Duodenal mucosa (tissue), 2 donors: ENCODE data around the gene GOPC.
"Not testable (repeated sequence)": the region's sequence is repeated elsewhere in the genome, so short reads cannot be mapped to it uniquely, and the experiment has no call there.

ENCODE experiments used
- H3K27ac ChIP-seq: one replicate; pipeline ENCODE4 v1.7.0; 2013; ENCODE audit warnings: low read depth, low read length
- H3K27me3 ChIP-seq, 2 donors: one replicate each; pipeline ENCODE4 v1.7.0; 2013; ENCODE audit warnings: low read length in 2 of 2, control low read depth in 1 of 2; ENCODE audit not compliant: insufficient read depth in 2 of 2, control insufficient read depth in 1 of 2
- H3K36me3 ChIP-seq, 2 donors: one replicate each; pipeline ENCODE4 v1.7.0; 2013; ENCODE audit warnings: low read length in 2 of 2, control low read depth in 1 of 2; ENCODE audit not compliant: insufficient read depth in 2 of 2, control insufficient read depth in 1 of 2
- H3K4me1 ChIP-seq, 2 donors: one replicate each; pipeline ENCODE4 v1.7.0; 2013; ENCODE audit warnings: low read length in 2 of 2, control low read depth in 1 of 2; ENCODE audit not compliant: insufficient read depth in 2 of 2, control insufficient read depth in 1 of 2
- H3K4me3 ChIP-seq, 2 donors: one replicate each; pipeline ENCODE4 v1.7.0; 2013; ENCODE audit warnings: low read length in 2 of 2, low read depth in 1 of 2
- H3K9ac ChIP-seq, 2 donors: one replicate each; pipeline ENCODE4 v1.7.0; 2013; ENCODE audit warnings: low read length in 2 of 2, low read depth in 1 of 2
- H3K9me3 ChIP-seq, 2 donors: one replicate each; pipeline ENCODE4 v1.7.0; 2013; ENCODE audit warnings: low read length in 2 of 2, control low read depth in 1 of 2; ENCODE audit not compliant: control insufficient read depth in 1 of 2

The GOPC gene

DNA sequence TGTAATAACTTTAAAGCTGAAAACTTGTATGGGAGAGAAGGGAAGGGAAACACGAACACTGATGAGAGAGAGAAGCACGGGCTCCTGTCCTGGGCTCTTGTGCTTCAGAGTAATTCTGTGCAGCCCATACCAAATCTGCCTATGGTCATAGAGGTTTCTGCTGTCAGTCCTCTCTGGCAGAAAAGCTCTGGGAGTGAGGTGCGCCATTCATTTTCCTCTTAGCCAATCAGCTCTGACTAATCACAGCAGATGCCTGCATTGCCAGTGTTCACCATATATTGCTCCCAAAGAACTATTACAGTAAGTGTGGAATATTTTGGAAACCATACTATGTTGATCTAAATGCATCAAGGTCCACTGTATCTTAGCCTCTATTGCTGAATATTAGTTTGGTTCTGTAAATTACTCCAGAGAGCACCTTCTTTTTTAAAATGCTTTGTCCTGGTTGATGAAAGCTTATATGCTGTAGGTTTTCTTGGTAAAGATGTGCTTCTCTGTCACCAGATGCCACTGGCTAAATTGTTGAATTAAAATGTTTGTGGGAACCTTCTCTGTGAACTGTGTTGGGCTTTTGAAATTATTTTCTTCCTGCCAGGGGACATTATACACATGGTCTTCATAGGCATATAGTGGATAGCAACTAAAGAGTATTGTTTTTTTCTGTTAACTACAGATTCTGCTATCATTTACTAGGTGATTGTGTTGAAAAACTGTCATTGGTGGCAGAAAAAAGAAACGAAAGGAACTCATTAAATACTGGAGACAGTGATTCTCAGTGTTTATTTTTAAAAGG is 81.5 kb downstream of the GOPC start:
- H3K36me3 ChIP-seq: peaks cover 3 to 15% of the 10 kb centered on the region in 2 donors
- no peak overlapping the region for H3K27ac ChIP-seq
- no peaks in the 10 kb centered on the region for H3K9me3 ChIP-seq
- H3K4me3 ChIP-seq: no peak overlapping the region
- H3K4me1 ChIP-seq: no peaks in the 10 kb centered on the region
- no peaks in the 10 kb centered on the region for H3K27me3 ChIP-seq
- no peak overlapping the region for H3K9ac ChIP-seq

DNA sequence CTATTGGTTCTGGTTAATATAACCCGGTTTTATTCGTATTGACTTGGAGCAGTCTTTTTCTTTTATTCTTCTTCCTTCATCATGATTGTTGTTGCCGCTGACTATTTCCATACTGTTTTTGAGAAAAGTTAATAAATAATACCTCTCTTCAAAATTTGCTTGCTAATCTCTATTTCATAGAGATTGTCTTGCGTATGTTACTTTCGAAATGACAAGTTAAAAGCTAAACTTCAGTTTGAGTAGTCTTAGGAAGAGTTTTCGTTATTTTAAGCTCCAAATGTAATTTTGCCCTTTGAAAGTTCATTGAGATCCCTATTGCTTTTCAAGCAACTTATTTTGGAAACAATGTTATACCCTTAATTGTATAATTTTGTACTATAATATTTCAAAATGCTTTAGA is 83.4 kb downstream of the GOPC start:
- no peak overlapping the region for H3K4me3 ChIP-seq
- H3K9me3 ChIP-seq: no peaks in the 10 kb centered on the region
- no peak overlapping the region for H3K27ac ChIP-seq
- no peaks in the 10 kb centered on the region for H3K27me3 ChIP-seq
- no peak overlapping the region for H3K9ac ChIP-seq
- H3K4me1 ChIP-seq: no peaks in the 10 kb centered on the region
- H3K36me3 ChIP-seq: peaks cover 3 to 15% of the 10 kb centered on the region in 2 donors

DNA sequence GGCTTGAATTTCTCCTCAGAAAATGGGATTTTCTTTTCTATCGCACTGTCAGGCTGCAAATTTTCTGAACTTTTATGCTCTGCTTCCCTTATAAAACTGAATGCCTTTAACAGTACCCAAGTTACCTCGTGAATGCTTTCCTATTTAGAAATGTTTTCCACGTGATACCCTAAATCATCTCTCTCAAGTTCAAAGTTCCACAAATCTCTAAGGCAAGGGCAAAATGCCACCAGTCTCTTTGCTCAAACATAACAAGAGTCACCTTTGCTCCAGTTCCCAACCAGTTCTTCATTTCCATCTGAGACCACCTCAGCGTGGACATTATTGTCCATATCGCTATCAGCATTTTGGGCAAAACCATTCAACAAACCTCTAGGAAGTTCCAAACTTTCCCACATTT is 84.3 kb downstream of the GOPC start:
- H3K9me3 ChIP-seq, H3K27ac ChIP-seq, H3K4me3 ChIP-seq, H3K27me3 ChIP-seq, H3K4me1 ChIP-seq, H3K9ac ChIP-seq: not testable (repeated sequence)
- H3K36me3 ChIP-seq: peaks cover 3 to 15% of the 10 kb centered on the region in 2 donors

DNA sequence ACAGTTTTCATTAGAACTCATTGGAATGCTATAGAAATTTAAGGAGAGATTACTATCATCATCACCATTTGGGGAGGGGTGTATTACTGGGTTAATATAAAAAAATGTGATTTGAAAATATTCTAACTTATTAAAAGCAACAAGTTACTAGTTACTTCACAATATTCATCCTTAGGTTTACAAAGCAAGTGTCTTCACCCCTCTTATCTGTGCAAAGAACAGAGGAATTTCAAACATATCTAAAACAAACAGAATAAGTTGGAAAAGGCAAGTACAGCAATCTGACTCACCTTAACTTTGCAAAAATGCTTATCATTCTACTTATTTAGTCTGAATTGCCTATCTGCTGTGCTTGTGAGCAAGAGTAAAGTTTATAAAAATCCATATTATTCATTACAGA is 87.0 kb downstream of the GOPC start:
- no peaks in the 10 kb centered on the region for H3K27me3 ChIP-seq
- H3K9me3 ChIP-seq: no peaks in the 10 kb centered on the region
- no peak overlapping the region for H3K27ac ChIP-seq
- H3K36me3 ChIP-seq: peaks cover 3 to 6% of the 10 kb centered on the region in 2 donors
- no peaks in the 10 kb centered on the region for H3K4me1 ChIP-seq
- no peak overlapping the region for H3K4me3 ChIP-seq
- H3K9ac ChIP-seq: no peak overlapping the region

GRCh38 chr6:117514655-117515054 is 87.7 kb downstream of the GOPC start:
- H3K9ac ChIP-seq: no peak overlapping the region
- H3K9me3 ChIP-seq: no peaks in the 10 kb centered on the region
- H3K4me1 ChIP-seq: no peaks in the 10 kb centered on the region
- peaks cover under 1 to 1% of the 10 kb centered on the region in 2 donors for H3K36me3 ChIP-seq
- no peak overlapping the region for H3K4me3 ChIP-seq
- H3K27ac ChIP-seq: no peak overlapping the region
- H3K27me3 ChIP-seq: no peaks in the 10 kb centered on the region

DNA sequence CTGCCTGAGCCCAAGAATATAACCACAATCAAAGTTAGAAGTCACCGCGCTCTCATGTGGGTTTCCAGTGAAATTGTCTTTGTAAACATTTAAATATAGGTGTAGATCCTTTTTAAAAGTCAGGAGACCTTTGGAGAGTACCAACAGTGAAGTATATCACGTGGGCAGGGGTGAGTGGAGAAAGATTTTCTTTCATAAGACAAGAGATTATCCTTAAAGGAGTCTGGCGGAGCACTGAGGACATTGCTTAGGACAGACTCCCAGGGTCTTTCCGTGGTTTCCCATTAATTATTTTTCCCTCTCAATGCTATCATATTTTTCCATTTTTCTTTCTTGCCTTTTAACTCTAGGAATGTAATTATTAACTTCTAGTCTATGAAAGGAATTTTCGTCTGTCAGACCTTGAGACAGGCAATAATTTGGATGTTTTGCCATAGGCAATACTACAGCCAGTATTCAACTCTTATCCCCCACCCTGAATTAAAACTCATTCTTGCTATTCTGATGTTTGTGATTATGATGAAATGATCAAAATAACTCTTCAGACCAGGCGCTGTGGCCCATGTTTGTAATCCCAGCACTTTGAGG is 88.4 kb downstream of the GOPC start:
- H3K9me3 ChIP-seq: no peaks in the 10 kb centered on the region

DNA sequence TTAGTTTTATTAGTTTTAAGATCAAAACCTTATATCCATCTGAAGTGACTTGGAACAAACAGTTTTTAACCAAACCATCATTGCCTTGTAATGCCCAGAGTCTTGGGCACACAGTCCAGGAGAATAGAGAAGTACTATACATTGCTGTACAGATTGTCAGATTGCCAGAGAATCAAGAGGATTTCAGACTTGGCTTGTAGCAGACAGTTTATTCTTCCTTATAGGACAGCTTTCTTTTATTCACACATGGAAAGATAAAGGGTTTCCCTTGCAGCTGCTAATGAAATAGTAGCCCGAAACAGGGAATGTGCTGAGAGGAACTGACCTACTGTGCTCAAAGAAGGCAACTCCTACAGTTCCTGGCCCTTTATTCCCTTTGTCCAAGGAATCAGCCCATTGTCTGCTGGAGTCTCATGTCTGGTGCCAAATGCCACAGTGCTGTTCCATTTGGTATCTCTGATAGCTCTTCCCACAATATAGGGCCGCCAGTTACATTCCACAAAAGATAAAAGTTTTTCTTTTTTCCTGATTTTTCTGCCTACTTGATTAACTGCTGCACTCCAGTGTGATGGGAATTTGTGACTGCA is 89.2 kb downstream of the GOPC start:
- no peaks in the 10 kb centered on the region for H3K4me1 ChIP-seq
- H3K4me3 ChIP-seq: no peak overlapping the region
- no peak overlapping the region for H3K9ac ChIP-seq
- no peaks in the 10 kb centered on the region for H3K36me3 ChIP-seq
- no peak overlapping the region for H3K27ac ChIP-seq
- no peaks in the 10 kb centered on the region for H3K27me3 ChIP-seq
- no peaks in the 10 kb centered on the region for H3K9me3 ChIP-seq

More for the DNA sequence above, 88.4 kb downstream of the GOPC start:
- Histone ChIP-seq H3K36me3 (no peaks in the 10 kb centered on the region), H3K27me3 (no peaks in the 10 kb centered on the region), H3K4me3 (no peak overlapping the region), H3K27ac (no peak overlapping the region), H3K4me1 (no peaks in the 10 kb centered on the region), H3K9ac (no peak overlapping the region)

DNA sequence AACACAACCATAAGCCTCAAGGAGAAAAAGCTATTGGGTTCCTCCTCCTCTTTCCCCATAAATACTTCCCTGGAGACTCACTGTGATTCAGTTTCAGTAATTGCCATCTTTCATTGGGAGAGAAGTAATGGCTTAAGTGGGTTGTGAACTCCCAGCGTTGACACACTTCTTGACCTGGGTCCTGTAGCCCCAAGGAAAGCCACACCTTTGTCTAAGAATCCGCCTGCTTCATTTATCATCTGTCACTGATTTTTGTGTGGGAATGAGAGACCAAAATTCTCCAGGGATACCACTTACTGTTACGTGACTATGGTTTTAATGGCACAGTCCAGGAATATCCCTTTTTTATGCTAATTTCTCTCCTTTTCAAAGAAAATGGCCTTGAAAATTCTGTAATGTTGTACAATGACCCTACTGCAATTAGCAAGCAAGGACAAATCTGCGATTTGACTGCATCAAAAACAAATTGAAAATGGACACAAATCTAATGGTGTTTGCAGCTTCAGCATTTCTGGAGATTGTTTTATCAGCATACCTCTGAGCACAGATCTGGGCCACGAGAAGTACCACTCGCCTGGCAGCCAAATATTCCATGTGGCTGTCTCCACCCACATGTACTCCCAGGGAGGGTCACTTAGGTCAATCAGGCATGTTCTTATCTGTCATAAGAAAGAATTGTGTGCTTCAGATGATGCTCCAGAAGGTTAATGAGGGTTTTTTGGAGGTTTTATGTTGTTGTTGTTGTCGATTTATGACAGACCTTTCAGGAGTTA is 90.1 kb downstream of the GOPC start:
- Histone ChIP-seq H3K27me3 (no peaks in the 10 kb centered on the region), H3K4me1 (no peaks in the 10 kb centered on the region), H3K9me3 (no peaks in the 10 kb centered on the region), H3K9ac (no peak overlapping the region), H3K4me3 (no peak overlapping the region), H3K27ac (no peak overlapping the region), H3K36me3 (no peaks in the 10 kb centered on the region)
